ENCODE measurements around the gene SENP2. TPM values are rescaled to one million over a fixed set of nuclear protein-coding genes. Genes with fewer than 3 reads are reported as not detected.
"Not testable (repeated sequence)": the region's sequence is repeated elsewhere in the genome, so short reads cannot be mapped to it uniquely, and the experiment has no call there.

The SENP2 gene
- total and polyA plus RNA-seq, 4 donors = 7.9 to 23.3 (median 11.3) TPM

GRCh38 chr3:185658943-185659342 lies 72.8 kb downstream of the SENP2 start:
- no peak for DNase-seq (ENCODE audit: low spot score)
- H3K9me3 ChIP-seq (ENCODE audit: control insufficient read depth in 4 of 4, low read length in 3 of 4) = no peaks in the 10 kb centered on the region
- no peak overlapping the region for H3K9ac ChIP-seq (ENCODE audit: low read depth in 1 of 2, low read length in 2 of 2)
- H3K36me3 ChIP-seq (ENCODE audit: control insufficient read depth in 4 of 4, insufficient read depth in 3 of 4, low read depth in 1 of 4, low read length in 3 of 4) = no peaks in the 10 kb centered on the region
- H3K27ac ChIP-seq (ENCODE audit: low read depth in 1 of 2, low read length in 2 of 2) = no peak overlapping the region
- no peak for TF ChIP-seq CTCF (IDR thresholded peaks at IDR 0.05; ENCODE audit: low read depth, low read length, missing input control)
- no peak for TF ChIP-seq ZBTB33 (IDR thresholded peaks at IDR 0.05)
- no peak for TF ChIP-seq MAX (IDR thresholded peaks at IDR 0.05)
- no peak for TF ChIP-seq SP1 (IDR thresholded peaks at IDR 0.05)
- TF ChIP-seq NR2F2 (IDR thresholded peaks at IDR 0.05) = no peak
- TF ChIP-seq YY1 (IDR thresholded peaks at IDR 0.05) = no peak
- WGBS = 89% methylated on average over 1 of the region's 1 CpG
- H3K4me3 ChIP-seq (ENCODE audit: low read depth in 1 of 3, low read length in 3 of 3) = no peak overlapping the region
- H3K4me1 ChIP-seq (ENCODE audit: control insufficient read depth in 4 of 4, insufficient read depth in 4 of 4, low read length in 3 of 4) = peaks cover 0 to 7% (median 4%) of the 10 kb centered on the region in 4 donors
- no peaks in the 10 kb centered on the region for H3K27me3 ChIP-seq (ENCODE audit: control insufficient read depth in 4 of 4, insufficient read depth in 4 of 4, low read length in 3 of 4)

GRCh38 chr3:185659942-185660921 lies 74.1 kb downstream of the SENP2 start:
- no peak overlapping the region for H3K9ac ChIP-seq (ENCODE audit: low read depth in 1 of 2, low read length in 2 of 2)
- no peak overlapping the region for H3K27ac ChIP-seq (ENCODE audit: low read depth in 1 of 2, low read length in 2 of 2)
- peak; percentile 76 for DNase-seq (ENCODE audit: low spot score)
- H3K36me3 ChIP-seq (ENCODE audit: control insufficient read depth in 4 of 4, insufficient read depth in 3 of 4, low read depth in 1 of 4, low read length in 3 of 4) = no peaks in the 10 kb centered on the region
- TF ChIP-seq MAX (IDR thresholded peaks at IDR 0.05) (no peak), ZBTB33 (IDR thresholded peaks at IDR 0.05) (no peak), RAD21 (IDR thresholded peaks at IDR 0.05) (peak; percentile 89 to 91), GABPA (IDR thresholded peaks at IDR 0.05 in 1 of 2, conservative IDR thresholded peaks at IDR 0.05 in 1 of 2) (no peak), HNF4A (conservative IDR thresholded peaks at IDR 0.05) (no peak), YY1 (IDR thresholded peaks at IDR 0.05) (no peak), ATF3 (IDR thresholded peaks at IDR 0.05) (no peak), EGR1 (IDR thresholded peaks at IDR 0.05; ENCODE audit: low read depth in 2 of 2) (no peak), RXRA (IDR thresholded peaks at IDR 0.05) (no peak), TAF1 (conservative IDR thresholded peaks at IDR 0.05) (no peak), CTCF (IDR thresholded peaks at IDR 0.05; ENCODE audit: low read depth, low read length, missing input control) (peak; percentile 95)
- no peaks in the 10 kb centered on the region for H3K27me3 ChIP-seq (ENCODE audit: control insufficient read depth in 4 of 4, insufficient read depth in 4 of 4, low read length in 3 of 4)
- no peak overlapping the region for H3K4me3 ChIP-seq (ENCODE audit: low read depth in 1 of 3, low read length in 3 of 3)
- peaks cover 0 to 7% (median 4%) of the 10 kb centered on the region in 4 donors for H3K4me1 ChIP-seq (ENCODE audit: control insufficient read depth in 4 of 4, insufficient read depth in 4 of 4, low read length in 3 of 4)
- 33% methylated on average over 18 of the region's 18 CpGs for WGBS
- H3K9me3 ChIP-seq (ENCODE audit: control insufficient read depth in 4 of 4, low read length in 3 of 4) = no peaks in the 10 kb centered on the region

GRCh38 chr3:185661296-185661695 lies 75.2 kb downstream of the SENP2 start:
- H3K36me3 ChIP-seq (ENCODE audit: control insufficient read depth in 4 of 4, insufficient read depth in 3 of 4, low read depth in 1 of 4, low read length in 3 of 4); H3K27me3 ChIP-seq (ENCODE audit: control insufficient read depth in 4 of 4, insufficient read depth in 4 of 4, low read length in 3 of 4); H3K9me3 ChIP-seq (ENCODE audit: control insufficient read depth in 4 of 4, low read length in 3 of 4); H3K27ac ChIP-seq (ENCODE audit: low read depth in 1 of 2, low read length in 2 of 2); H3K4me3 ChIP-seq (ENCODE audit: low read depth in 1 of 3, low read length in 3 of 3); H3K4me1 ChIP-seq (ENCODE audit: control insufficient read depth in 4 of 4, insufficient read depth in 4 of 4, low read length in 3 of 4); H3K9ac ChIP-seq (ENCODE audit: low read depth in 1 of 2, low read length in 2 of 2); DNase-seq (ENCODE audit: low spot score): not testable (repeated sequence)
- WGBS = 94% methylated on average over 10 of the region's 10 CpGs
